Central memory CD8-positive, alpha-beta T cell (primary cell): ENCODE data around the gene PWWP2A.

Source experiments
- ATAC-seq: fragments of 150-1000 bp; cut with Tn5 transposase; replicated peaks from 2 replicates; pipeline ENCODE4 v1.10.0; 2022; ENCODE audit warnings: mild to moderate bottlenecking, moderate FRiP score, moderate number of reproducible peaks; ENCODE audit not compliant: poor library complexity, severe bottlenecking; ENCODE audit errors: extremely low read depth
- DNase-seq, 2 donors: peaks; one replicate each; pipeline ENCODE4 v3.0.0; 2021; ENCODE audit warnings: low spot score in 2 of 2
- H3K27ac Mint-ChIP-seq: one replicate; pipeline ENCODE4 v1.8.0; 2022; ENCODE audit warnings: low read depth, mild to moderate bottlenecking, moderate library complexity, mixed read lengths
- H3K27me3 Mint-ChIP-seq: one replicate; pipeline ENCODE4 v1.8.0; 2022; ENCODE audit warnings: mixed read lengths
- H3K36me3 Mint-ChIP-seq: one replicate; pipeline ENCODE4 v1.8.0; 2022; ENCODE audit warnings: mild to moderate bottlenecking, moderate library complexity, mixed read lengths; ENCODE audit not compliant: insufficient read depth
- H3K4me1 Mint-ChIP-seq: one replicate; pipeline ENCODE4 v1.8.0; 2022; ENCODE audit warnings: mixed read lengths
- H3K4me3 Mint-ChIP-seq: one replicate; pipeline ENCODE4 v1.8.0; 2022; ENCODE audit warnings: mild to moderate bottlenecking, moderate library complexity, mixed read lengths
- H3K9me3 Mint-ChIP-seq: one replicate; pipeline ENCODE4 v1.8.0; 2022; ENCODE audit warnings: mixed read lengths

Gene PWWP2A

GRCh38 chr5:160060001-160060400, 59.2 kb downstream of the PWWP2A start:
- Mint-ChIP-seq H3K4me3 (no peak overlapping the region), H3K27me3 (no peaks in the 10 kb centered on the region), H3K36me3 (peaks cover 23% of the 10 kb centered on the region), H3K4me1 (peaks cover 5% of the 10 kb centered on the region), H3K27ac (no peak overlapping the region), H3K9me3 (no peaks in the 10 kb centered on the region)
- ATAC-seq (no peak), DNase-seq (no peak)

- ATAC-seq (no peak), DNase-seq (no peak)
- Mint-ChIP-seq H3K4me3 (no peak overlapping the region), H3K9me3 (no peaks in the 10 kb centered on the region), H3K36me3 (peaks cover 35% of the 10 kb centered on the region), H3K4me1 (no peaks in the 10 kb centered on the region), H3K27me3 (no peaks in the 10 kb centered on the region), H3K27ac (no peak overlapping the region)
These were observed 62.0 kb downstream of the PWWP2A start for GRCh38 chr5:160057256-160057655.

GRCh38 chr5:160054831-160055230, 64.4 kb downstream of the PWWP2A start:
- DNase-seq (no peak), ATAC-seq (no peak)
- H3K9me3 Mint-ChIP-seq: no peaks in the 10 kb centered on the region
- H3K4me3 Mint-ChIP-seq: no peak overlapping the region
- no peaks in the 10 kb centered on the region for H3K4me1 Mint-ChIP-seq
- H3K27ac Mint-ChIP-seq: no peak overlapping the region
- H3K36me3 Mint-ChIP-seq: peaks cover 50% of the 10 kb centered on the region
- H3K27me3 Mint-ChIP-seq: no peaks in the 10 kb centered on the region

GRCh38 chr5:160054047-160054446, 65.2 kb downstream of the PWWP2A start:
- H3K9me3 Mint-ChIP-seq: no peaks in the 10 kb centered on the region
- peaks cover 57% of the 10 kb centered on the region for H3K36me3 Mint-ChIP-seq
- DNase-seq: no peak
- H3K4me3 Mint-ChIP-seq: no peak overlapping the region
- no peaks in the 10 kb centered on the region for H3K4me1 Mint-ChIP-seq
- ATAC-seq: no peak
- no peaks in the 10 kb centered on the region for H3K27me3 Mint-ChIP-seq
- no peak overlapping the region for H3K27ac Mint-ChIP-seq

- Mint-ChIP-seq H3K36me3 (peaks cover 52% of the 10 kb centered on the region), H3K4me1 (no peaks in the 10 kb centered on the region)
- no peak for ATAC-seq
These were observed 70.2 kb downstream of the PWWP2A start for GRCh38 chr5:160049099-160049498.

GRCh38 chr5:160048131-160048530, 71.1 kb downstream of the PWWP2A start:
- Mint-ChIP-seq H3K36me3 (peaks cover 46% of the 10 kb centered on the region), H3K9me3 (no peaks in the 10 kb centered on the region), H3K4me3 (no peak overlapping the region), H3K27me3 (no peaks in the 10 kb centered on the region), H3K27ac (peak overlapping the region; percentile 12), H3K4me1 (no peaks in the 10 kb centered on the region)
- DNase-seq (no peak), ATAC-seq (no peak)

More at GRCh38 chr5:160049099-160049498, 70.2 kb downstream of the PWWP2A start:
- Mint-ChIP-seq H3K9me3 (no peaks in the 10 kb centered on the region), H3K27ac (no peak overlapping the region), H3K4me3 (no peak overlapping the region), H3K27me3 (no peaks in the 10 kb centered on the region)
- DNase-seq: no peak

- Mint-ChIP-seq H3K27ac (peak overlapping the region; percentile 12), H3K27me3 (no peaks in the 10 kb centered on the region), H3K9me3 (no peaks in the 10 kb centered on the region), H3K4me3 (no peak overlapping the region), H3K4me1 (no peaks in the 10 kb centered on the region), H3K36me3 (peaks cover 39% of the 10 kb centered on the region)
- ATAC-seq (no peak), DNase-seq (no peak)
These were observed 71.8 kb downstream of the PWWP2A start for GRCh38 chr5:160047423-160047822.

GRCh38 chr5:160044967-160045366, 74.3 kb downstream of the PWWP2A start:
- ATAC-seq (no peak), DNase-seq (no peak)
- no peaks in the 10 kb centered on the region for H3K27me3 Mint-ChIP-seq
- no peaks in the 10 kb centered on the region for H3K4me1 Mint-ChIP-seq
- H3K36me3 Mint-ChIP-seq: peaks cover 25% of the 10 kb centered on the region
- H3K4me3 Mint-ChIP-seq: no peak overlapping the region
- H3K27ac Mint-ChIP-seq: no peak overlapping the region
- H3K9me3 Mint-ChIP-seq: no peaks in the 10 kb centered on the region

- no peak for ATAC-seq
- Mint-ChIP-seq H3K27me3 (no peaks in the 10 kb centered on the region), H3K27ac (no peak overlapping the region), H3K4me3 (no peak overlapping the region), H3K9me3 (no peaks in the 10 kb centered on the region), H3K4me1 (no peaks in the 10 kb centered on the region), H3K36me3 (peaks cover 20% of the 10 kb centered on the region)
- DNase-seq: no peak
These were observed 74.9 kb downstream of the PWWP2A start for GRCh38 chr5:160044391-160044804.

- Mint-ChIP-seq H3K36me3 (peaks cover 24% of the 10 kb centered on the region), H3K4me1 (no peaks in the 10 kb centered on the region), H3K9me3 (no peaks in the 10 kb centered on the region), H3K27me3 (no peaks in the 10 kb centered on the region), H3K4me3 (no peak overlapping the region), H3K27ac (no peak overlapping the region)
- DNase-seq: no peak
- ATAC-seq: no peak
These were observed 76.6 kb downstream of the PWWP2A start for GRCh38 chr5:160042671-160043070.
